DMS153 treated with DMSO at 0.1 percent for 48 hours (cell line): Measurements from ENCODE around the gene KIF13A.

Experiments
- DNase-seq: peaks from one replicate; lab custom pipeline; 2025; ENCODE audit not compliant: unreplicated experiment; lab: John Stamatoyannopoulos, UW

Gene KIF13A

GRCh38 chr6:17730078-17730704 lies 257.2 kb downstream of the KIF13A start:
- DNase-seq, result no peak

DNA sequence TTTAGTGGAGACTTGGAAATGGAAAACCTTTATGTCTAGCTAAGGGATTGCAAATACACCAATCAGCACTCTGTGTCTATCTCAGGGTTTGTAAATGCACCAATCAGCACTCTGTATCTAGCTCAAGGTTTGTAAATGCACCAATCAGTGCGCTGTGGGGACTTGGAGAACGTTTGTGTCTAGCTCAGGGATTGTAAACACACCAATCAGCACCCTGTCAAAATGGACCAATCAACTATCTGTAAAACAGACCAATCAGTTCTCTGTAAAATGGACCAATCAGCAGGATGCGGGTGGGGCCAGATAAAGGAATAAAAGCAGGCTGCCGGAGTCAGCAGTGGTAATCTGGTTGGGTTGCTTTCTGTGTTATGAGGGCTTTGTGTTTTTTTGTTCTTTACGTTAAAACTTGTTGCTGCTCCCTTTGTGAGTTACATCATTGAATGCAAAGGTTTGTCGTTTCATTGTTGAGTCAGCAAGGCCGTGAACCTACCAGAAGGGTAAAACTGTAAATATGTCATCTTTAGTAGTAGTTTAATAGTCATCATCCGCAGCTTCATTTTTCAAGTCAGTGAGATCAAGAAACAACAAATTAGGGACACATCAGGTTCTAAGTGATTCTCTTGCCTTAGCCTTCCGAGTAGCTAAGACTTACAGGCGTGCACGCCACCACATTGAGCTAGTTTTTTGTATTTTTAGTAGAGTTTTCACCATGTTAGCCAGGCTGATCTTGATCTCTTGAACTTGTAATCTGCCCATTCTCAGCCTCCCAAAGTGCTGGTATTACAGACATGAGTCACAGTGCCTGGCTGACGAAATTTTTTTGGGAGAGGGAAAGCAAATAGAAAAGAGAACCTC lies 258.0 kb downstream of the KIF13A start:
- DNase-seq, result no peak

DNA sequence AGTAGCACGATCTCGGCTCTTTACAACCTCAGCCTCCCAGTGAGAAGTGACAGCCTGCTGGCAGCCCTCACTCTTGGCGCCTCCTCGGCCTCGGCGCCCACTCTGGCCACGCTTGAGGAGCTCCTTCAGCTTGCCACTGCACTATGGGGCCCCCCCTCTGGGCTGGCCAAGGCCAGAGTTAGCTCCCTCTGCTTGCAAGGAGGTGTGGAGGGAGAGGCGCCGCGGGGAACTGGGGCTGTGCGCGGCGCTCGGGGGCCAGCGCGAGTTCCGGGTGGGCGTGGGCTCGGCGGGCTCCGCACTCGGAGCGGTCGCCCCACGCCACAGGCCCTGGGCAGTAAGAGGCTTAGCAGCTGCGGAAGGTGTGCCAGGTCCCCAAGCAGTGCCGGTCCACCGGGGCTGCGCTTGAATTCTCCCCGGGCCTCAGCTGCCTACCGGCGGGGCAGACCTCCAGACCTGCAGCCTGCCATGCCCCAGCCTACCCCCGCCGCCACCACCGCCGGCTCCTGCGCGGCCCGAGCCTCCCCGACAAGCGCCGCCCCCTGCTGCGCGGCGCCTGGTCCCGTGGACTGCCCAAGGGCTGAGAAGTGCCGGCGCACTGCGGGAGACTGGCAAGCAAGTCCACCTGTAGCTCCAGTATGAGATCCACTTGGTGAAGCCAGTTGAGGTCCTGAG lies 258.7 kb downstream of the KIF13A start:
- DNase-seq, result no peak

GRCh38 chr6:17725083-17725482 lies 262.4 kb downstream of the KIF13A start:
- no peak for DNase-seq

GRCh38 chr6:17724341-17724740 lies 263.1 kb downstream of the KIF13A start:
- no peak for DNase-seq

DNA sequence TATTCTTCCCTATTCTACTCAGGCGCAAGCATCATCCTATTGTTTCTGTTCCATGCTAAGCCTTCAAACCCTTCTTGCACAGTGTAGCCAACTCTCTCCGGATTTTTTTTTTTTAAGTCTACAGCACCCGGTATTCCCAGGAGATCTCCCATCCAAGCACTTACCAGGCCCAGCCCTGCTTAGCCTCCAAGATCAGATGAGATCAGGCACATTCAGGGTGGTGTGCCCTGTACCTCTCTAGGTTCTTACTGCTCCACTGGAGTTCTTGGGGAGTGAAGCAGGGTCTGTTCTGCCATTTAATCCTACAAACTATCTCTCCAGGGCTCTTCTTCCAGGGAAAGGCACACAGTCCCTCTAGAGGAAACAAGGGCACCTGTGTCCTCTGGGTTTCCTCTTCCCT lies 265.8 kb downstream of the KIF13A start:
- no peak for DNase-seq

DNA sequence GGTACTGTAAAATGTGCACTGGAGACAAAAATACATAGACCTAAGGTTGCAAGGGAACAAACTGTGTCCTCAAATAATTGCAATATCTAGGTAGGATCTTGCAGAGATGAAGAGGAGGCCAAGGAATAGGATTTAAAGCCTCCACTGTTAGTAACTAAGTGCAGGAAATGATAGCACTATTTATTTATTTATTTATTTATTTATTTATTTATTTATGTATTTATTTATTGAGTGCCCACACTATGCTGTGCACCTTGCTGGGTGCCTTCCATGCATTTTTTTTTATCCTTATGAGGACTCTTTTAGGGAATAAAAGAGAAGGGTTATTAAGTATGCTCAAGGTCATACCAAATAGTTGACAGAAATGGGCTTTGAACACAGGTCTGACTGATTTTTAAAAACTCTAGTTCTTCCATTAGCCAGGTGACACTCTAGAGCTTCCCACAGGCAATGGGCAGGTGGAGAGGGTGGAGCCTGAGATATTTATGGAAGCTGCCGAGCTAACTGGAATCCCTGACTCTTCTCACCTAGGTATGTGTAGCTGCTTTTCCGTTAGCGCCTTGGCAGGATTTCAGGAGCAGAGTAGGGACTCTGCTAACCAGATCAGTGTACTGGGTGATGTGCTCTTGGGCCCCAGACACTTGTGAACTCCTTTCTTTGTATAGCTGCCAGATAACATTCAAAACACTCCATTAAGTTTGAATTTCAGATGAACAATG lies 268.0 kb downstream of the KIF13A start:
- no peak for DNase-seq

GRCh38 chr6:17716221-17716620 lies 271.2 kb downstream of the KIF13A start:
- no peak for DNase-seq

- DNase-seq, result no peak
Measured at GRCh38 chr6:17714879-17715851, 272.3 kb downstream of the KIF13A start.

GRCh38 chr6:17714177-17714576 lies 273.3 kb downstream of the KIF13A start:
- no peak for DNase-seq

DNA sequence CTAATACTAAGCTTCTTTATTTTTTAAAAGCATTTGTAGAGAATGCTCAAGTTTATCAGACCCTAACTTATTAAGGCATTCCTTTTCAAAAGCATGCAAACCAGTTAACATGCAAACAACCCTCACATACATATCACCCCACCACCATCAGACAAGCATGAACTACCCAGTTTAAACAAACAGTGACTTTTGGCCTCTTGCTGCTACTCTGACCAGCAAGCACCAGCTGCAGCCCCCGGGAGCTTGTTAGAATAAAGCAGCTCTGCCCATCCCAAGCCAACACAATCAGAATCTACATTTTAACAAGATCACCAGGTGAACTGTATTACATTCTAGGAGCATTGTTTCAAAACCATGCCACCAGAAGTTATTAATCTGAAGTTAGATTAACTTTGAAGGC lies 274.9 kb downstream of the KIF13A start:
- DNase-seq, result no peak

DNA sequence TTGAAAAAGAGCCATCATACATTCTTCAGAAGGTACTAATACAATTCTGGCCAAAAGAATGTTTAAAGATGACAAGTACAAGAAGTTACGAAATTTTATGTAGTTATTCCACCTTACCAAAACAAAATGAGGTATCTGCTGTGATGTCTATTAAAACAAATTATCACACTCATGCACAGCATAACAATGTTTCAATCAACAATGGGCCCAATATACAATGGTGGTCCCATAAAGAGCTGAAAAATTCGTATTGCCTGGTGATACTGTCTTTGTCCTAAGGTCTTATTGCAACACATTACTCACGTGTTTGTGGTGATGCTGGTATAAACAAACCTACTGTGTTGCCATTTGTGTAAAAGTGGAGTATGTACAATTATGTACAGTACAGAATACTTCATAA lies 277.1 kb downstream of the KIF13A start:
- no peak for DNase-seq

GRCh38 chr6:17709476-17709875 lies 278.0 kb downstream of the KIF13A start:
- no peak for DNase-seq
